Dendritic cell treated with granulocyte-macrophage colony-stimulating factor and Interleukin-4, amounts not matched to agents 40 ng/mL and 50 ng/mL, for 4 days (primary cell): ENCODE data around the gene LDB2.

Experiments used
- H3K27ac Mint-ChIP-seq: one replicate; pipeline ENCODE4 v1.8.0; 2022; ENCODE audit warnings: mild to moderate bottlenecking, mixed read lengths
- H3K27me3 Mint-ChIP-seq: one replicate; pipeline ENCODE4 v1.8.0; 2022; ENCODE audit warnings: mild to moderate bottlenecking, mixed read lengths
- H3K36me3 Mint-ChIP-seq: one replicate; pipeline ENCODE4 v1.8.0; 2022; ENCODE audit warnings: low read depth, mixed read lengths
- H3K4me1 Mint-ChIP-seq: one replicate; pipeline ENCODE4 v1.8.0; 2022; ENCODE audit warnings: low read depth, mixed read lengths
- H3K4me3 Mint-ChIP-seq: one replicate; pipeline ENCODE4 v1.8.0; 2022; ENCODE audit warnings: mild to moderate bottlenecking, moderate library complexity, mixed read lengths
- H3K9me3 Mint-ChIP-seq: one replicate; pipeline ENCODE4 v1.8.0; 2022; ENCODE audit warnings: mixed read lengths
- intact Hi-C: fragments of 100-400 bp; cut with micrococcal nuclease; formaldehyde crosslinking; loops from one replicate; pipeline ENCODE4 v1.15.0; 2022

LDB2 gene

GRCh38 chr4:16505726-16506125, 392.7 kb downstream of the LDB2 start:
- Mint-ChIP-seq H3K4me1 (no peaks in the 10 kb centered on the region), H3K36me3 (no peaks in the 10 kb centered on the region), H3K4me3 (no peak overlapping the region), H3K9me3 (no peaks in the 10 kb centered on the region), H3K27ac (no peak overlapping the region), H3K27me3 (no peaks in the 10 kb centered on the region)
- intact Hi-C loops = no loop called here

- intact Hi-C loops = no loop called here
- Mint-ChIP-seq H3K4me3 (no peak overlapping the region), H3K27ac (no peak overlapping the region), H3K36me3 (no peaks in the 10 kb centered on the region), H3K9me3 (no peaks in the 10 kb centered on the region), H3K27me3 (no peaks in the 10 kb centered on the region), H3K4me1 (no peaks in the 10 kb centered on the region)
These were observed 393.2 kb downstream of the LDB2 start for GRCh38 chr4:16505267-16505666.

GRCh38 chr4:16503421-16504100, 394.9 kb downstream of the LDB2 start:
- Mint-ChIP-seq H3K36me3 (no peaks in the 10 kb centered on the region), H3K4me3 (no peak overlapping the region), H3K9me3 (no peaks in the 10 kb centered on the region), H3K4me1 (no peaks in the 10 kb centered on the region), H3K27me3 (no peaks in the 10 kb centered on the region), H3K27ac (no peak overlapping the region)
- intact Hi-C loops = no loop called here

GRCh38 chr4:16498978-16499377, 399.5 kb downstream of the LDB2 start:
- H3K4me3 Mint-ChIP-seq = no peak overlapping the region
- H3K9me3 Mint-ChIP-seq = no peaks in the 10 kb centered on the region
- intact Hi-C loops = no loop called here
- no peaks in the 10 kb centered on the region for H3K4me1 Mint-ChIP-seq
- H3K27me3 Mint-ChIP-seq = no peaks in the 10 kb centered on the region
- no peaks in the 10 kb centered on the region for H3K36me3 Mint-ChIP-seq
- H3K27ac Mint-ChIP-seq = no peak overlapping the region

GRCh38 chr4:16496501-16496900, 401.9 kb downstream of the LDB2 start:
- Mint-ChIP-seq H3K27ac (no peak overlapping the region), H3K36me3 (no peaks in the 10 kb centered on the region), H3K4me3 (no peak overlapping the region), H3K27me3 (no peaks in the 10 kb centered on the region), H3K9me3 (no peaks in the 10 kb centered on the region), H3K4me1 (no peaks in the 10 kb centered on the region)
- intact Hi-C loops = no loop called here

- H3K9me3 Mint-ChIP-seq = no peaks in the 10 kb centered on the region
- no peaks in the 10 kb centered on the region for H3K27me3 Mint-ChIP-seq
- H3K4me1 Mint-ChIP-seq = no peaks in the 10 kb centered on the region
- intact Hi-C loops = no loop called here
- no peak overlapping the region for H3K4me3 Mint-ChIP-seq
- H3K36me3 Mint-ChIP-seq = no peaks in the 10 kb centered on the region
- H3K27ac Mint-ChIP-seq = no peak overlapping the region
These were observed 405.6 kb downstream of the LDB2 start for GRCh38 chr4:16492872-16493271.

GRCh38 chr4:16489226-16489625, 409.2 kb downstream of the LDB2 start:
- Mint-ChIP-seq H3K4me3 (no peak overlapping the region), H3K27me3 (no peaks in the 10 kb centered on the region), H3K4me1 (no peaks in the 10 kb centered on the region), H3K36me3 (no peaks in the 10 kb centered on the region), H3K27ac (no peak overlapping the region), H3K9me3 (no peaks in the 10 kb centered on the region)
- intact Hi-C loops = no loop called here

GRCh38 chr4:16488084-16488483, 410.4 kb downstream of the LDB2 start:
- Mint-ChIP-seq H3K4me1 (no peaks in the 10 kb centered on the region), H3K27me3 (no peaks in the 10 kb centered on the region), H3K36me3 (no peaks in the 10 kb centered on the region), H3K27ac (no peak overlapping the region), H3K4me3 (no peak overlapping the region), H3K9me3 (no peaks in the 10 kb centered on the region)
- intact Hi-C loops = no loop called here

GRCh38 chr4:16484711-16485110, 413.7 kb downstream of the LDB2 start:
- H3K27ac Mint-ChIP-seq = no peak overlapping the region
- no peaks in the 10 kb centered on the region for H3K4me1 Mint-ChIP-seq
- H3K27me3 Mint-ChIP-seq = no peaks in the 10 kb centered on the region
- no peaks in the 10 kb centered on the region for H3K36me3 Mint-ChIP-seq
- H3K9me3 Mint-ChIP-seq = no peaks in the 10 kb centered on the region
- intact Hi-C loops = no loop called here
- H3K4me3 Mint-ChIP-seq = no peak overlapping the region

- H3K27me3 Mint-ChIP-seq = no peaks in the 10 kb centered on the region
- no peak overlapping the region for H3K4me3 Mint-ChIP-seq
- H3K4me1 Mint-ChIP-seq = no peaks in the 10 kb centered on the region
- no peaks in the 10 kb centered on the region for H3K9me3 Mint-ChIP-seq
- no peak overlapping the region for H3K27ac Mint-ChIP-seq
- no peaks in the 10 kb centered on the region for H3K36me3 Mint-ChIP-seq
- intact Hi-C loops = no loop called here
These were observed 414.9 kb downstream of the LDB2 start for GRCh38 chr4:16483540-16483939.

GRCh38 chr4:16480011-16480410, 418.4 kb downstream of the LDB2 start:
- H3K4me3 Mint-ChIP-seq = no peak overlapping the region
- no peaks in the 10 kb centered on the region for H3K4me1 Mint-ChIP-seq
- H3K9me3 Mint-ChIP-seq = no peaks in the 10 kb centered on the region
- H3K27ac Mint-ChIP-seq = no peak overlapping the region
- intact Hi-C loops = no loop called here
- H3K27me3 Mint-ChIP-seq = no peaks in the 10 kb centered on the region
- H3K36me3 Mint-ChIP-seq = no peaks in the 10 kb centered on the region

- Mint-ChIP-seq H3K9me3 (peaks cover 16% of the 10 kb centered on the region), H3K4me3 (no peak overlapping the region), H3K27me3 (peaks cover 3% of the 10 kb centered on the region), H3K27ac (no peak overlapping the region), H3K36me3 (no peaks in the 10 kb centered on the region), H3K4me1 (no peaks in the 10 kb centered on the region)
- intact Hi-C loops = no loop called here
These were observed 425.9 kb downstream of the LDB2 start for GRCh38 chr4:16472537-16472936.

- Mint-ChIP-seq H3K27ac (no peak overlapping the region), H3K27me3 (peaks cover 3% of the 10 kb centered on the region), H3K9me3 (no peaks in the 10 kb centered on the region), H3K36me3 (no peaks in the 10 kb centered on the region), H3K4me1 (no peaks in the 10 kb centered on the region), H3K4me3 (no peak overlapping the region)
- intact Hi-C loops = no loop called here
These were observed 431.4 kb downstream of the LDB2 start for GRCh38 chr4:16467061-16467460.

- intact Hi-C loops = no loop called here
- Mint-ChIP-seq H3K9me3 (no peaks in the 10 kb centered on the region), H3K27me3 (peaks cover 3% of the 10 kb centered on the region), H3K4me1 (no peaks in the 10 kb centered on the region), H3K36me3 (no peaks in the 10 kb centered on the region), H3K4me3 (no peak overlapping the region), H3K27ac (no peak overlapping the region)
These were observed 431.9 kb downstream of the LDB2 start for GRCh38 chr4:16466581-16466980.

GRCh38 chr4:16464651-16465050, 433.8 kb downstream of the LDB2 start:
- Mint-ChIP-seq H3K4me1 (no peaks in the 10 kb centered on the region), H3K27ac (no peak overlapping the region), H3K27me3 (peaks cover 3% of the 10 kb centered on the region), H3K36me3 (no peaks in the 10 kb centered on the region), H3K9me3 (no peaks in the 10 kb centered on the region), H3K4me3 (no peak overlapping the region)
- intact Hi-C loops = no loop called here
